Panc1 (cell line): ENCODE measurements around the gene CHRM4. TPM values are rescaled to one million over a fixed set of nuclear protein-coding genes. Genes with fewer than 3 reads are reported as not detected.

Experiments used
- ATAC-seq: fragments of 200-7000 bp; cut with Tn5 transposase; 2 replicates; pipeline ENCODE4 v1.9.1; 2020; ENCODE audit warnings: mild to moderate bottlenecking, moderate library complexity
- BruUV-seq: library from RNA; stranded (reverse); fragments of 400-500 nt; replicated peaks from 2 replicates; lab custom pipeline; 2021; lab: Mats Ljungman, UMichigan
- CTCF ChIA-PET: fragments of 300-600 bp; sonication (Branson Sonifier 250); formaldehyde crosslinking; loops from one replicate; lab custom pipeline; 2022; ENCODE audit warnings: antibody characterized with exemption; lab: Charles Lee
- POLR2A ChIA-PET: fragments of 300-600 bp; sonication (Branson Sonifier 250); formaldehyde crosslinking; loops from one replicate; lab custom pipeline; 2022; ENCODE audit warnings: antibody characterized with exemption; lab: Charles Lee
- DNase-seq: peaks from one replicate; pipeline ENCODE4 v3.0.0-alpha.2; 2010; ENCODE audit warnings: low read depth, low spot score
- H3K27ac ChIP-seq: 2 replicates; pipeline ENCODE4 v1.5.1; 2011; ENCODE audit warnings: mild to moderate bottlenecking, low read length, inconsistent platforms
- H3K27me3 ChIP-seq: fragments of 200-500 bp; sonication (Bioruptor generic); 2 replicates; pipeline ENCODE4 v1.6.0; 2014; ENCODE audit warnings: low read length, inconsistent platforms; ENCODE audit not compliant: control insufficient read depth, insufficient read depth
- H3K36me3 ChIP-seq: fragments of 200-500 bp; sonication (Bioruptor generic); 2 replicates; pipeline ENCODE4 v1.5.1; 2014; ENCODE audit warnings: inconsistent platforms, mild to moderate bottlenecking, low read length, moderate library complexity; ENCODE audit not compliant: control insufficient read depth, insufficient read depth
- H3K4me1 ChIP-seq: 2 replicates; pipeline ENCODE4 v1.5.1; 2011; ENCODE audit warnings: inconsistent platforms, mild to moderate bottlenecking, low read length, moderate library complexity; ENCODE audit not compliant: control insufficient read depth, insufficient read depth
- H3K4me3 ChIP-seq, 2 experiments: 2 replicates each; pipeline ENCODE4 v1.5.1; 2011 to 2012; ENCODE audit warnings: low read depth in 2 of 2, low read length in 2 of 2, mild to moderate bottlenecking in 2 of 2, inconsistent platforms in 1 of 2, moderate library complexity in 1 of 2
- H3K9me3 ChIP-seq: fragments of 200-500 bp; sonication (Bioruptor generic); 2 replicates; pipeline ENCODE4 v1.5.1; 2014; ENCODE audit warnings: low read depth, mild to moderate bottlenecking, inconsistent platforms, low read length, moderate library complexity; ENCODE audit not compliant: control insufficient read depth, insufficient read depth
- POLR2AphosphoS5 ChIP-seq: IDR thresholded peaks from 2 replicates; pipeline ENCODE4 v1.6.1; 2012; ENCODE audit warnings: mild to moderate bottlenecking, low read depth, low read length, moderate library complexity
- SIN3A ChIP-seq: IDR thresholded peaks from 2 replicates; pipeline ENCODE4 v1.6.1; 2012; ENCODE audit warnings: low read depth, mild to moderate bottlenecking, low read length, moderate library complexity, borderline replicate concordance; ENCODE audit not compliant: insufficient read depth
- TCF7L2 ChIP-seq: IDR thresholded peaks from 2 replicates; pipeline ENCODE4 v1.6.1; 2011; ENCODE audit warnings: mild to moderate bottlenecking, low read depth, low read length, inconsistent platforms
- in situ Hi-C: cut with HindIII; loops from 2 replicates; pipeline ENCODE4 v1.10.0; 2016; ENCODE audit warnings: low sequenced_read_pairs, low pct_unique_long_range_greater_than_20kb
- intact Hi-C: fragments of 100-400 bp; cut with micrococcal nuclease; formaldehyde crosslinking; loops from one replicate; pipeline ENCODE4 v1.10.0; 2022; ENCODE audit not compliant: unreplicated experiment
- total RNA-seq: library from RNA; stranded (reverse); gene quantifications from one replicate; pipeline ENCODE4 v1.2.1, GENCODE V29; 2021; ENCODE audit not compliant: unreplicated experiment
- TF ChIP-seq, protein P1 (sequence below), 2 experiments: IDR thresholded peaks; 2 replicates each; pipeline ENCODE4 v1.6.1; 2011 to 2012; ENCODE audit warnings: low read depth in 2 of 2, control low read depth in 1 of 2, low read length in 1 of 2, mild to moderate bottlenecking in 1 of 2, moderate library complexity in 1 of 2; ENCODE audit not compliant: insufficient read depth in 1 of 2
- TF ChIP-seq, protein P2 (sequence below): fragments of 450-650 bp; IDR thresholded peaks from 2 replicates; pipeline ENCODE4 v1.5.1; 2017; ENCODE audit warnings: mild to moderate bottlenecking

CHRM4 gene
- total RNA-seq, 1 experiment from 2014 or later: 3.1 TPM

- Histone ChIP-seq H3K4me1 (no peaks in the 10 kb centered on the region), H3K27me3 (no peaks in the 10 kb centered on the region), H3K27ac (no peak overlapping the region), H3K9me3 (no peaks in the 10 kb centered on the region), H3K4me3 (no peak overlapping the region), H3K36me3 (peaks cover 7% of the 10 kb centered on the region; the same call in 1 of the 2 replicates)
- ATAC-seq: no peak
- CTCF ChIA-PET: no interaction called here
- DNase-seq: no peak
- intact Hi-C loops (no loop called here), in situ Hi-C loops (no loop called here)
- no TSS peak for BruUV-seq
- POLR2A ChIA-PET: interaction anchor here (0.5 kb wide), 1 partner anchor 176 kb away, joined by 3 read pairs; no protein-coding TSS in a partner anchor
- TF ChIP-seq, protein P1, sequence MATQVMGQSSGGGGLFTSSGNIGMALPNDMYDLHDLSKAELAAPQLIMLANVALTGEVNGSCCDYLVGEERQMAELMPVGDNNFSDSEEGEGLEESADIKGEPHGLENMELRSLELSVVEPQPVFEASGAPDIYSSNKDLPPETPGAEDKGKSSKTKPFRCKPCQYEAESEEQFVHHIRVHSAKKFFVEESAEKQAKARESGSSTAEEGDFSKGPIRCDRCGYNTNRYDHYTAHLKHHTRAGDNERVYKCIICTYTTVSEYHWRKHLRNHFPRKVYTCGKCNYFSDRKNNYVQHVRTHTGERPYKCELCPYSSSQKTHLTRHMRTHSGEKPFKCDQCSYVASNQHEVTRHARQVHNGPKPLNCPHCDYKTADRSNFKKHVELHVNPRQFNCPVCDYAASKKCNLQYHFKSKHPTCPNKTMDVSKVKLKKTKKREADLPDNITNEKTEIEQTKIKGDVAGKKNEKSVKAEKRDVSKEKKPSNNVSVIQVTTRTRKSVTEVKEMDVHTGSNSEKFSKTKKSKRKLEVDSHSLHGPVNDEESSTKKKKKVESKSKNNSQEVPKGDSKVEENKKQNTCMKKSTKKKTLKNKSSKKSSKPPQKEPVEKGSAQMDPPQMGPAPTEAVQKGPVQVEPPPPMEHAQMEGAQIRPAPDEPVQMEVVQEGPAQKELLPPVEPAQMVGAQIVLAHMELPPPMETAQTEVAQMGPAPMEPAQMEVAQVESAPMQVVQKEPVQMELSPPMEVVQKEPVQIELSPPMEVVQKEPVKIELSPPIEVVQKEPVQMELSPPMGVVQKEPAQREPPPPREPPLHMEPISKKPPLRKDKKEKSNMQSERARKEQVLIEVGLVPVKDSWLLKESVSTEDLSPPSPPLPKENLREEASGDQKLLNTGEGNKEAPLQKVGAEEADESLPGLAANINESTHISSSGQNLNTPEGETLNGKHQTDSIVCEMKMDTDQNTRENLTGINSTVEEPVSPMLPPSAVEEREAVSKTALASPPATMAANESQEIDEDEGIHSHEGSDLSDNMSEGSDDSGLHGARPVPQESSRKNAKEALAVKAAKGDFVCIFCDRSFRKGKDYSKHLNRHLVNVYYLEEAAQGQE (IDR thresholded peaks at IDR 0.05; ENCODE audit: insufficient read depth in 1 of 2, low read depth in 2 of 2, low read length in 1 of 2): no peak
- TF ChIP-seq, protein P2, sequence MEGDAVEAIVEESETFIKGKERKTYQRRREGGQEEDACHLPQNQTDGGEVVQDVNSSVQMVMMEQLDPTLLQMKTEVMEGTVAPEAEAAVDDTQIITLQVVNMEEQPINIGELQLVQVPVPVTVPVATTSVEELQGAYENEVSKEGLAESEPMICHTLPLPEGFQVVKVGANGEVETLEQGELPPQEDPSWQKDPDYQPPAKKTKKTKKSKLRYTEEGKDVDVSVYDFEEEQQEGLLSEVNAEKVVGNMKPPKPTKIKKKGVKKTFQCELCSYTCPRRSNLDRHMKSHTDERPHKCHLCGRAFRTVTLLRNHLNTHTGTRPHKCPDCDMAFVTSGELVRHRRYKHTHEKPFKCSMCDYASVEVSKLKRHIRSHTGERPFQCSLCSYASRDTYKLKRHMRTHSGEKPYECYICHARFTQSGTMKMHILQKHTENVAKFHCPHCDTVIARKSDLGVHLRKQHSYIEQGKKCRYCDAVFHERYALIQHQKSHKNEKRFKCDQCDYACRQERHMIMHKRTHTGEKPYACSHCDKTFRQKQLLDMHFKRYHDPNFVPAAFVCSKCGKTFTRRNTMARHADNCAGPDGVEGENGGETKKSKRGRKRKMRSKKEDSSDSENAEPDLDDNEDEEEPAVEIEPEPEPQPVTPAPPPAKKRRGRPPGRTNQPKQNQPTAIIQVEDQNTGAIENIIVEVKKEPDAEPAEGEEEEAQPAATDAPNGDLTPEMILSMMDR: no peak
- TF ChIP-seq TCF7L2: no peak
- no peak for TF ChIP-seq SIN3A
- TF ChIP-seq POLR2AphosphoS5: no peak
Measured at GRCh38 chr11:46435679-46436078, 44.1 kb upstream of the CHRM4 start.

- TF ChIP-seq, protein P2: no peak
- TF ChIP-seq, protein P1 (IDR thresholded peaks at IDR 0.05; ENCODE audit: insufficient read depth in 1 of 2, low read depth in 2 of 2, low read length in 1 of 2): no peak
- no peak for TF ChIP-seq TCF7L2
- TF ChIP-seq SIN3A: no peak
- TF ChIP-seq POLR2AphosphoS5: no peak
- in situ Hi-C loops: no loop called here
- ATAC-seq: no peak
- no peak overlapping the region for H3K27ac ChIP-seq
- intact Hi-C loops: no loop called here
- no peak for DNase-seq
- no TSS peak for BruUV-seq
- peaks cover 9% of the 10 kb centered on the region; the same call in 1 of the 2 replicates for H3K36me3 ChIP-seq
- H3K27me3 ChIP-seq: no peaks in the 10 kb centered on the region
- CTCF ChIA-PET: interaction anchor here (0.6 to 1.3 kb wide), 2 partner anchors 59 to 72 kb away, joined by 4 to 7 read pairs; no protein-coding TSS in a partner anchor
- H3K4me3 ChIP-seq: no peak overlapping the region
- no peaks in the 10 kb centered on the region for H3K9me3 ChIP-seq
- POLR2A ChIA-PET: no interaction called here
- H3K4me1 ChIP-seq: no peaks in the 10 kb centered on the region
Measured at GRCh38 chr11:46431211-46431610, 39.6 kb upstream of the CHRM4 start.
